Glutamatergic neuron (in vitro differentiated cells): ENCODE results near the gene GREM1. TPM values are rescaled to one million over a fixed set of nuclear protein-coding genes. Genes with fewer than 3 reads are reported as not detected.

Source experiments
- DNase-seq: peaks from one replicate; pipeline ENCODE4 v3.0.0; 2022
- H3K27ac Mint-ChIP-seq: one replicate; pipeline ENCODE4 v1.8.0; 2020; ENCODE audit warnings: mild to moderate bottlenecking, mixed read lengths, inconsistent platforms; ENCODE audit not compliant: unreplicated experiment
- H3K27me3 Mint-ChIP-seq: one replicate; pipeline ENCODE4 v1.8.0; 2020; ENCODE audit warnings: mild to moderate bottlenecking, moderate library complexity, mixed read lengths, inconsistent platforms; ENCODE audit not compliant: unreplicated experiment
- H3K36me3 Mint-ChIP-seq: one replicate; pipeline ENCODE4 v1.8.0; 2020; ENCODE audit warnings: mild to moderate bottlenecking, mixed read lengths, inconsistent platforms; ENCODE audit not compliant: unreplicated experiment
- H3K4me1 Mint-ChIP-seq: one replicate; pipeline ENCODE4 v1.8.0; 2020; ENCODE audit warnings: mild to moderate bottlenecking, low read depth, mixed read lengths, inconsistent platforms; ENCODE audit not compliant: unreplicated experiment
- H3K4me3 Mint-ChIP-seq: one replicate; pipeline ENCODE4 v1.8.0; 2020; ENCODE audit warnings: mild to moderate bottlenecking, mixed read lengths, inconsistent platforms; ENCODE audit not compliant: unreplicated experiment
- H3K9me3 Mint-ChIP-seq: one replicate; pipeline ENCODE4 v1.8.0; 2020; ENCODE audit warnings: mild to moderate bottlenecking, moderate library complexity, mixed read lengths, inconsistent platforms; ENCODE audit not compliant: unreplicated experiment
- CTCF ChIP-seq: fragments of 200-600 bp; sonication (generic); IDR thresholded peaks from one replicate; pipeline ENCODE4 v1.5.0; 2021; ENCODE audit not compliant: partially characterized antibody, unreplicated experiment
- total RNA-seq: library from RNA; stranded (reverse); fragmentation: NEBNext Ultra II Directional; extraction: Animal tissue kit (Norgen Biotek cat#: 25700); gene quantifications from one replicate; pipeline ENCODE4 v1.2.1, GENCODE V29; 2021; ENCODE audit not compliant: unreplicated experiment

The GREM1 gene
- total RNA-seq, 1 donor from 2014 or later = not detected

GRCh38 chr15:32743411-32744140 is 25.8 kb downstream of the GREM1 start:
- no peak for DNase-seq
- Mint-ChIP-seq H3K9me3 (peaks cover 1% of the 10 kb centered on the region), H3K4me1 (no peaks in the 10 kb centered on the region), H3K27me3 (no peaks in the 10 kb centered on the region), H3K4me3 (no peak overlapping the region), H3K36me3 (no peaks in the 10 kb centered on the region), H3K27ac (no peak overlapping the region)
- no peak for TF ChIP-seq CTCF

GRCh38 chr15:32746116-32746857 is 28.5 kb downstream of the GREM1 start:
- no peaks in the 10 kb centered on the region for H3K27me3 Mint-ChIP-seq
- no peak for TF ChIP-seq CTCF
- no peaks in the 10 kb centered on the region for H3K36me3 Mint-ChIP-seq
- no peak for DNase-seq
- no peak overlapping the region for H3K27ac Mint-ChIP-seq
- peaks cover 1% of the 10 kb centered on the region for H3K9me3 Mint-ChIP-seq
- H3K4me1 Mint-ChIP-seq = no peaks in the 10 kb centered on the region
- H3K4me3 Mint-ChIP-seq = no peak overlapping the region

GRCh38 chr15:32747921-32748342 is 30.1 kb downstream of the GREM1 start:
- Mint-ChIP-seq H3K4me1 (no peaks in the 10 kb centered on the region), H3K27me3 (no peaks in the 10 kb centered on the region), H3K36me3 (no peaks in the 10 kb centered on the region), H3K27ac (no peak overlapping the region), H3K4me3 (no peak overlapping the region), H3K9me3 (peaks cover 1% of the 10 kb centered on the region)
- no peak for TF ChIP-seq CTCF
- no peak for DNase-seq

GRCh38 chr15:32750979-32751378 is 33.2 kb downstream of the GREM1 start:
- Mint-ChIP-seq H3K4me1 (no peaks in the 10 kb centered on the region), H3K27ac (no peak overlapping the region), H3K9me3 (no peaks in the 10 kb centered on the region), H3K36me3 (no peaks in the 10 kb centered on the region), H3K4me3 (no peak overlapping the region), H3K27me3 (no peaks in the 10 kb centered on the region)
- DNase-seq = no peak
- no peak for TF ChIP-seq CTCF

GRCh38 chr15:32757426-32757825 is 39.6 kb downstream of the GREM1 start:
- Mint-ChIP-seq H3K36me3 (no peaks in the 10 kb centered on the region), H3K27ac (no peak overlapping the region), H3K4me1 (no peaks in the 10 kb centered on the region), H3K4me3 (no peak overlapping the region), H3K9me3 (no peaks in the 10 kb centered on the region), H3K27me3 (no peaks in the 10 kb centered on the region)
- DNase-seq = no peak
- no peak for TF ChIP-seq CTCF
